ENCODE measurements around the gene SAMD4A. TPM values are rescaled to one million over a fixed set of nuclear protein-coding genes. Genes with fewer than 3 reads are reported as not detected.

The SAMD4A gene
- total RNA-seq, 1 donor from 2014 or later = 66.0 TPM

- peak overlapping the region; percentile 96 to 97 for H3K27ac ChIP-seq
- no peaks in the 10 kb centered on the region for H3K27me3 ChIP-seq
- no peak overlapping the region for H3K4me3 ChIP-seq
- no peaks in the 10 kb centered on the region for H3K9me3 ChIP-seq
- no peaks in the 10 kb centered on the region for H3K36me3 ChIP-seq
- TF ChIP-seq CTCF (IDR thresholded peaks at IDR 0.05) = no peak
- DNase-seq (ENCODE audit: low spot score in 2 of 2) = no peak
- intact Hi-C loops (cut with DNase I) = loop anchor here (2.0 kb wide), 2 partner anchors 15 to 35 kb away; no protein-coding TSS in a partner anchor
- peaks cover 15 to 84% of the 10 kb centered on the region in 2 donors for H3K4me1 ChIP-seq
These were observed 120.8 kb downstream of the SAMD4A start for GRCh38 chr14:54687750-54688119.

- H3K27me3 ChIP-seq = no peaks in the 10 kb centered on the region
- H3K4me1 ChIP-seq = peaks cover 15 to 82% of the 10 kb centered on the region in 2 donors
- intact Hi-C loops (cut with DNase I) = no loop called here
- no peaks in the 10 kb centered on the region for H3K36me3 ChIP-seq
- peak in 1 of 2 donors; percentile 38 for DNase-seq (ENCODE audit: low spot score in 2 of 2)
- H3K27ac ChIP-seq = peak overlapping the region; percentile 96 to 97
- H3K4me3 ChIP-seq = no peak overlapping the region
- TF ChIP-seq CTCF (IDR thresholded peaks at IDR 0.05) = no peak
- H3K9me3 ChIP-seq = no peaks in the 10 kb centered on the region
These were observed 121.3 kb downstream of the SAMD4A start for GRCh38 chr14:54688229-54688628.

- Histone ChIP-seq H3K27me3 (no peaks in the 10 kb centered on the region), H3K36me3 (no peaks in the 10 kb centered on the region), H3K4me3 (no peak overlapping the region), H3K4me1 (peaks cover 10 to 68% of the 10 kb centered on the region in 2 donors), H3K9me3 (no peaks in the 10 kb centered on the region), H3K27ac (peak overlapping the region; percentile 96 to 97)
- intact Hi-C loops (cut with DNase I) = loop anchor here (2.0 kb wide), 1 partner anchor 125 kb away; no protein-coding TSS in a partner anchor
- no peak for DNase-seq (ENCODE audit: low spot score in 2 of 2)
- TF ChIP-seq CTCF (IDR thresholded peaks at IDR 0.05) = no peak
These were observed 123.0 kb downstream of the SAMD4A start for GRCh38 chr14:54689928-54690327.

- no peaks in the 10 kb centered on the region for H3K9me3 ChIP-seq
- H3K36me3 ChIP-seq = no peaks in the 10 kb centered on the region
- intact Hi-C loops (cut with DNase I) = loop anchor here (2.0 kb wide), 1 partner anchor 126 kb away; no protein-coding TSS in a partner anchor
- DNase-seq (ENCODE audit: low spot score in 2 of 2) = no peak
- TF ChIP-seq CTCF (IDR thresholded peaks at IDR 0.05) = no peak
- peaks cover 8 to 61% of the 10 kb centered on the region in 2 donors for H3K4me1 ChIP-seq
- H3K27ac ChIP-seq = peak overlapping the region; percentile 63 to 96
- no peaks in the 10 kb centered on the region for H3K27me3 ChIP-seq
- H3K4me3 ChIP-seq = no peak overlapping the region
These were observed 124.0 kb downstream of the SAMD4A start for GRCh38 chr14:54690887-54691286.

GRCh38 chr14:54691525-54692283, 124.8 kb downstream of the SAMD4A start:
- Histone ChIP-seq H3K9me3 (no peaks in the 10 kb centered on the region), H3K36me3 (no peaks in the 10 kb centered on the region), H3K27ac (peak overlapping the region; percentile 63 to 96), H3K4me3 (no peak overlapping the region), H3K27me3 (no peaks in the 10 kb centered on the region), H3K4me1 (peaks cover 7 to 57% of the 10 kb centered on the region in 2 donors)
- peak in 1 of 2 donors; percentile 91 for DNase-seq (ENCODE audit: low spot score in 2 of 2)
- TF ChIP-seq CTCF (IDR thresholded peaks at IDR 0.05) = peak; percentile 77 to 88 (median 79)
- intact Hi-C loops (cut with DNase I) = loop anchor here (2.0 kb wide), 1 partner anchor 127 kb away; no protein-coding TSS in a partner anchor
